Measurements from ENCODE around the gene SELENOT.

DNA sequence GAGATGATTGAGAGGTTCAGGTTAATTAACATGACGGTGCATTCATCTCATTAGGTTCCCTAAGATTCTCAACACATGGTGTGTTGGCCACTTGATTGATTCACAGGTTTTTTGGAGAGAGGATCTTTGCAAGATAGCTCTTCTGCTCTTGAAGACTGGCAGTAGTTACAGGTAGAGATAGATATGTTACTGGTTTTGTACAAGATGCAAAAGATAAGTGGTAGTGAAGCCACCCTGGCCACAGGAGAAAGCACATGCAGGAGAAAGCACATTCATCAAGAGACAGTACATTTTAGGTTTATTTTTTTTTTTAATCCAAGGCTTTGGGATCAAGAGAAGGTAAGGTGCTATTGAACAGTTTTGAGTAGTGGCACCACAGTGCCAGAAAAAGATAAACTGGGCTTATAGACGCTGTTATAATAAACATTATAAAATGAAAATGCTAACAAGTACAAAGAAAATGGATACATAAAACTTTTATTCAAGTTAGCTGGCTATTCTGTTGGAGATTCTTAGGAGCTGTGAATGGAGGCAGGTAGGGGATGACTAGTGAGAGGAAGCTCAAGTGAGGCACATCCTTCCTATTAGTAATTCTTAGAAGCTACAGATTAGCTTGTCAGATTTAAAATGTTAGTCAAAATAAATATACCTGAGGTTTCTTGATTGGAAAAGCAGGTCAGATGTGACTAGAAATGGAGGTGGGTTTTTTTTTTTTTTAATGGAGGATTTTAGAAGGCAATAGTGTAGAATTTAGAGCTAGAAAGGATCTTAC lies 10.8 kb downstream of the SELENOT start:
- TF ChIP-seq, protein P1, sequence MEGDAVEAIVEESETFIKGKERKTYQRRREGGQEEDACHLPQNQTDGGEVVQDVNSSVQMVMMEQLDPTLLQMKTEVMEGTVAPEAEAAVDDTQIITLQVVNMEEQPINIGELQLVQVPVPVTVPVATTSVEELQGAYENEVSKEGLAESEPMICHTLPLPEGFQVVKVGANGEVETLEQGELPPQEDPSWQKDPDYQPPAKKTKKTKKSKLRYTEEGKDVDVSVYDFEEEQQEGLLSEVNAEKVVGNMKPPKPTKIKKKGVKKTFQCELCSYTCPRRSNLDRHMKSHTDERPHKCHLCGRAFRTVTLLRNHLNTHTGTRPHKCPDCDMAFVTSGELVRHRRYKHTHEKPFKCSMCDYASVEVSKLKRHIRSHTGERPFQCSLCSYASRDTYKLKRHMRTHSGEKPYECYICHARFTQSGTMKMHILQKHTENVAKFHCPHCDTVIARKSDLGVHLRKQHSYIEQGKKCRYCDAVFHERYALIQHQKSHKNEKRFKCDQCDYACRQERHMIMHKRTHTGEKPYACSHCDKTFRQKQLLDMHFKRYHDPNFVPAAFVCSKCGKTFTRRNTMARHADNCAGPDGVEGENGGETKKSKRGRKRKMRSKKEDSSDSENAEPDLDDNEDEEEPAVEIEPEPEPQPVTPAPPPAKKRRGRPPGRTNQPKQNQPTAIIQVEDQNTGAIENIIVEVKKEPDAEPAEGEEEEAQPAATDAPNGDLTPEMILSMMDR (IDR thresholded peaks at IDR 0.05), result no peak
- TF ChIP-seq POLR2A (IDR thresholded peaks at IDR 0.05) (no peak), EP300 (IDR thresholded peaks at IDR 0.05) (no peak)
